Stimulated activated CD4-positive, alpha-beta T cell treated with anti-CD3 and anti-CD28 coated beads, Interleukin-12 subunit alpha, Interleukin-12 subunit beta, amount 100 ng/mL, for 48 hours (primary cell): ENCODE results near the gene KLHL5.

Experiments used
- DNase-seq, 3 donors: peaks; one replicate each; pipeline ENCODE4 v3.0.0-alpha.2; 2020; ENCODE audit warnings: low read depth in 2 of 3, low spot score in 1 of 3

KLHL5 gene

GRCh38 chr4:39043058-39043860 is 18.8 kb upstream of the KLHL5 start:
- DNase-seq = no peak

- no peak for DNase-seq
Observed at GRCh38 chr4:39043861-39044363, 18.1 kb upstream of the KLHL5 start.

- peak; percentile 94 to 98 (median 96) for DNase-seq
Observed at GRCh38 chr4:39044364-39044955, 17.6 kb upstream of the KLHL5 start.

DNA sequence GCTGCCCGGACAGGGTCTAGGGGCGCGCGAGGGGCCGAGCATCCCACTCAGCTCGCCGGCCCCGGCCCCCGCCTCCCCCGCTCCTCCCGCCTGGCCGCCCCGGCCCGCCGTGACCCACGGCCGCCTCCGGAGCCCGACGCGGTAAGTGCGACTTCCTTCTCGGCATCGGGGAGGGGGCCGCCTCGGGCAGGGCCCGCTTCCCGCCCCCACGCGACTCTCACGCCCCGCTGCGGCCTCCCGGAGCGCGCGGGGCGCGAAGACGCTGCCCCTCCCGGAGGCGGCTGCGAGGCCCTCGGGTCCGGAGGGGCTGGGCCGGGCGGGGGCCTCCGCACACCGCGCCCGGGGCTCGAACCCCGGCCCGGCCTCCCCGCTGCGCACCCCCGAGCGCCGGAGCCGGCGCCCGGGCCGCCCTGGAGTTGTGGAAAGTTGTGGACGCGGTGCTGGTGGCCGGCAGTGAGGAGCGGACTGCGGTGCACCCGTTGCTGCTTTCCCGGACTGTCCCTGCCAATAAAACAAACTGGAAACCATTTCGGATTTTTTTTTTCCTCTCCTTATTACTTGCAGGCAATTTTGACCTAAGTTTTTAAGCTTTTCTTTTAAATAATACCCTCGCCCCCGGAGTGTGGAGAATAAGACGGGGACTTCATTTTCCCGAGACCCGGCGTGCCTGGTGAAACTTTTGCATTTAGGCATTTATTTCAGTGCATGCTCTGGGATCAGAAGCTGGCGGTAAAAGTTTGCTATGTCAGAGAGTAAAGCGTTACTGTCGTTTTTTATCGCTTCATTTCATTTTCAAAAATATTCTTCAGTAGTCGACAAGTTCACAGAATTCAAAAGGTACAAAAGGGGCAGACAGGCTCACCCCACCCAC is 16.8 kb upstream of the KLHL5 start:
- DNase-seq = peak in 1 of 3 donors; percentile 24

DNA sequence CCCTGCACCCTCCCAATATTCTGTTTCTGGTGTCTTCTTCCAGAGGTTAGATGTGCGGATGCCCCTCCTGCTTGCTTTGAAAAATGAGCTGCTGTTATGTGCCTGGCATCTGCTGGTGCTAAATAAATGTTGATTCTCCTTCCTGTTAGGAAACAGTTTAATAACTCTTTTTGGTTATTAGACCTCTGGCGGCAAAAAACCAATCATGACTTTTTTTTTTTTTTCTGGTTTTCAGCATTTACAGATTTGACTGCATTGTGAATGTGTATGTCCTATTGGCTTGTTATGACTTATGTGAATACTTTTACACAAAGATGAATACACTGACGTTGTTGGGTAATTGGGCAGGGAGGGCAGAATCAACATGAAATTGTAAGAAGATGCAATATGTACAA is 16.2 kb upstream of the KLHL5 start:
- DNase-seq = no peak

GRCh38 chr4:39046249-39046648 is 15.8 kb upstream of the KLHL5 start:
- no peak for DNase-seq

- DNase-seq = no peak
Observed at GRCh38 chr4:39047681-39048080, 14.4 kb upstream of the KLHL5 start.

GRCh38 chr4:39048311-39048710 is 13.7 kb upstream of the KLHL5 start:
- no peak for DNase-seq

DNA sequence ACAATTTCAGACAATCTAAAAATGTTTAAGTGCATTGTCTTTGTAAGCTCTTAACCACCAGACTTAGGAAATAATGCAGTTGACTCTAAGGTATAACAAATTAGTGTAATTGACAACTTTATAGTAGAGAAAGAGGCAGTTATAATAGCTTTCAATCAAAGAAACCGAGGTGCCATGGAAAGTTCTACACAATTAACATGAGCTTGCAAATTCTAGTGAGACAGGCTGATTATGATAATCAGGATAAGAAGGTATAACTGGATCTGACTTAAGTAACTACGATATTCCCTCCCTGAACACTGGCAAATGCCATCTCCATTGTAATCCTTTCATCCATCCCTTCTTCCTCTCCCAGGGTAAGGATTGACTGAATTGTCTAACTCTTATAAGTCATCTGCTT is 11.4 kb upstream of the KLHL5 start:
- DNase-seq = no peak

- no peak for DNase-seq
Observed at GRCh38 chr4:39051492-39051891, 10.5 kb upstream of the KLHL5 start.

GRCh38 chr4:39053983-39054382 is 8.0 kb upstream of the KLHL5 start:
- no peak for DNase-seq

DNA sequence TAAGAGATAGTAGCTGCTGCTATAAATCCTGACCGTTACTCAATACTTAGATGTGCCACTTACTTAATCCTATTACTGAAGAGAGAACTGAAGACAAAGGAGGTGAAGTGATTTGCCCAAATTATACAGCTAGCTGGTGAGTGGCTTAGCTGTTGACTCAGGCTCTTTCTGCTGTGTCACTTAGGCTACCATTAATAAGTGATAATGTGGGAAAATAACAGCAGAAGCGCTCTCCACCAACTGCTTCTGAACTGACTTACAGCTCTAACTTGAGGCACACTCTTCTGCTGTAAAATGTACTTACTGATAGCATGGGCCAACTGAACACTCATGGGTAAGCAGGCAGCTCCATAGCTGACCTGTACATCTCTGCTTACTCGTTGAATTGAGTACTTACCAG is 7.5 kb upstream of the KLHL5 start:
- DNase-seq = no peak

DNA sequence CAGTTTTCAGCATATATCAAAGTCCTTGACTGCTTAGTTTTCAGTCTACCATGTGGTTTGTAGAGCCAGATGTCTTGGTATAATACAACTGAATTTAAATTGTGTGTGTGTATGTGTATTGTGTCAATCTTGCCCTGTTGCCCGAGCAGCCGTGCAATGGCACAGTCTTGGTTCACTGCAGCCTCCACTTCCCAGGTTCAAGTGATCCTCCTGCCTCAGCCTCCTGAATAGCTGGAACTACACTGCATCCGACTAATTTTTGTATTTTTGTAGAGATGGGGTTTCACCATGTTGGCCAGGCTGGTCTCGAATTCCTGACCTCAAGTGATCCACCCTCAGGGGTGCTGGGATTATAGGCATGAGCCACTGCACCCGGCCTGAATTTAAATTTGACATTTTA is 6.0 kb upstream of the KLHL5 start:
- DNase-seq = no peak

- DNase-seq = no peak
Observed at GRCh38 chr4:39061457-39061856, 575 bp upstream of the KLHL5 start.

DNA sequence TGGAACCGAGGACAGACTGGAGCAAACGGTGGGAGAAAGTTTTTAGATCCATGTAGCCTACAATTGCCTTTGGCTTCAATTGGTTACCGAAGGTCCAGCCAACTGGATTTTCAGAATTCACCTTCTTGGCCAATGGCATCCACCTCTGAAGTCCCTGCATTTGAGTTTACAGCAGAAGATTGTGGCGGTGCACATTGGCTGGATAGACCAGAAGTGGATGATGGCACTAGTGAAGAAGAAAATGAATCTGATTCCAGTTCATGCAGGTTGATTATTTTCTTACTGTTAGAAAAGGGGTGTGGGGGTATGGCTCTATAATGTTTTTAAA is 702 bp downstream of the KLHL5 start:
- DNase-seq = no peak

GRCh38 chr4:39063430-39063829 is 1.4 kb downstream of the KLHL5 start:
- DNase-seq = no peak

DNA sequence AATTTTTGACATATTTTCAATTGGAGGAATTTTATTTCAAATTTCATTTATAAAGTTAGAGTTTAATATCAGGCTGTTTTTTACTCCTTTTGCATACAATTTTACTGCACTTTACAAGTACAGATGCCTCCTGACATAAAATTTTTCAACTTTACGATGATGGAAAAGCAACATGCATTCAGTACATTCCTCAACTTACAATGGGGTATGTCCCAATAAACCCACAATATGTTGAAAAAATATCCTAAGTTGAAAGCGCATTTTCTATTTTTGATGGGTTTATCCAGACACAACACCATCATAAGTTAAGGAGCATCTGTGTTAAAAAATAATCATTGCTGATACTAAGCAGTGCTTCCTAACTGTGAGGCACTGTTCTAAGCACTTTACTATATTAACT is 4.3 kb downstream of the KLHL5 start:
- DNase-seq = no peak

DNA sequence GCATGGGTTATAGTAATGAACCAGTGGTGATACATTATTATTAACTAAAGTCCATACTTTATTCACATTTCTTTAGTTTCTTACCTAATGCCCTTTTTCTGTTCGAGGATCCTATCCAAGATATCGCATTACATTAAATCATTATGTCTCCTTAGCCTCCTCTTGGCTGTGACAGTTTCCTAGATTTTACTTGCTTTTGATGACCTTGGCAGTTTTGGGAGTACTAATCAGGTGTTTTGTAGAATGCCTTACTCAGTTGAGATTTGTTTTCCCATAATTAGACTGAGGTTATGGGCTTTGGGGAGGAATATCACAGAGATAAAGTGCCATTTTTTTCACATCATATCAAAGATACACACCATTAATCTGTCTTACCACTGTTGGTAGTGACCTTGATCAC is 5.0 kb downstream of the KLHL5 start:
- DNase-seq = no peak

DNA sequence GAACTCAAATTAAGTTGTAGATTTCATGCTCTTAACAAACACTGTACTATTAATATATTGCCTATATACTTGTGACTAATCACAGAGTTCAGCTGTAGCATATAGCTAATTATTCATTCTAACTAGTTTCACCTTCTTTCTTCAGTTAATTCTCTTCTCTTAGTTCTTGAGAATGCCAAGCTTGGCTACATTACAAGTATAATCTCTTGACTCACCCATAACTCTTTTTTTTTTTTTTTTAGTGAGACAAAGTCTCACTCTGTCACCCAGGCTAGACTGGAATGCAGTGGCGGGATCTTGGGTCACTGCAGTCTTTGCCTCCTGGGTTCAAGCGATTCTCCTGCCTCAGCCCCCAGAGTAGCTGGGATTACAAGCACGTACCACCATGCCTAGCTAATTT is 5.4 kb downstream of the KLHL5 start:
- DNase-seq = no peak

- DNase-seq = no peak
Observed at GRCh38 chr4:39068907-39069306, 6.9 kb downstream of the KLHL5 start.

DNA sequence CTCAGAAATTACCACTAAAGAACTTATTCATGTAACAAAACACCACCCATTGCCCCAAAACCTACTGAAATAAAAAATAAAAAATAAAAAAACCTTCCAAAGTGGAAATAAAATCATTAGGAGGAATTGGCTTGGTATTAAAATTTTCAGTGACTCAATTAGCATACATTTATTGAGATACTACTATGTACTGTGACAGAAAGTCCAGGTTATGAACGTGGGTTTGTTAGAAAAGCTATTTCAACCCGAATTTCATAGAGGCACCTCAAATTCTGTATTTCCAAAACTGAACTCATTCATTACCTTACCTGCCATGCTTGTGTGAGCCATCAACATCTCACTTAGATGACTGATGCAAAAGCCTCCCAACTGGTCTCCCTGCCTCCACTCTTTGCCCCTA is 16.8 kb downstream of the KLHL5 start:
- DNase-seq = no peak

DNA sequence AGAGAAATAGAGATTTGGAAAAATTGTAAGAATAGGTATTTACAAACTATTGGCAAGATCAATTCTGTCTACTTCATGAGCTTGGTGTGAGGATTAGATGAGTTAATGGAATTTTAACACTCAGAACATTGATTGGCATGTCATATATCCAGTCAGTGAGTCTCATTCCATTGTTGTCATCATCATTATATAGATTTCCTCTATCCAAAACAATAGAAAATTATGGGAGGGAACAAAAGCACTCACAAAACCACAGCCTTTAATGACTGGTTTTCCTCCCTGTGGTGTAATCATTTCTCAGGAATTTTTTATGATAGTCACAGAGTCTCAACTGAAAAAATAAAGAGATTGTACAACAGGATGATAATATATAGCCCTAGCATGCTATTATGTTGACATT is 21.1 kb downstream of the KLHL5 start:
- no peak for DNase-seq
